Measurements from ENCODE around the gene IGSF9B. TPM values are rescaled to one million over a fixed set of nuclear protein-coding genes. Genes with fewer than 3 reads are reported as not detected.

Gene IGSF9B
- total RNA-seq, 4 donors from 2014 or later, result 6.5 to 106 (median 29.1) TPM

DNA sequence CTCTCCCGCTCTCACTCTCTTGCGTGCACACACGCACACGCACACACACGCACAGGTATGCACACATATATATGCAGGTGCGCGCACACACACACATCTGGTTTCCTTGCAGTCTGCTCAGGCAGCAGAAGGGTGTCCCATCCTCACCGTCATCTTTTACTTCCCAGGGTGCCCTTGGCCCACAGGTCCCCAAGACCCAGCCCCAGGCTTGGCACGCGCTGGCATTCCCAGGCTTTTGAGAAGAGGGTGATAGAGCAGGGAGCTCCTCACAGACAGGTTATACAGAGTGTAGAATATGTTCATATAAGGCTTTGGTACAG is 59.5 kb downstream of the IGSF9B start:
- intact Hi-C loops (cut with DNase I; ENCODE audit: low total_unique reads), result no loop called here
- H3K4me3 ChIP-seq, result no peak overlapping the region
- no peak overlapping the region for H3K27ac ChIP-seq
- H3K27me3 ChIP-seq, result no peaks in the 10 kb centered on the region
- H3K36me3 ChIP-seq, result no peaks in the 10 kb centered on the region
- DNase-seq, result no peak
- TF ChIP-seq CTCF (IDR thresholded peaks at IDR 0.05) (no peak), POLR2A (IDR thresholded peaks at IDR 0.05) (no peak)
- no peaks in the 10 kb centered on the region for H3K9me3 ChIP-seq
- no peaks in the 10 kb centered on the region for H3K4me1 ChIP-seq

GRCh38 chr11:133896642-133897330 is 60.0 kb downstream of the IGSF9B start:
- DNase-seq, result no peak
- no peaks in the 10 kb centered on the region for H3K27me3 ChIP-seq
- intact Hi-C loops (cut with DNase I; ENCODE audit: low total_unique reads), result no loop called here
- H3K27ac ChIP-seq, result no peak overlapping the region
- H3K9me3 ChIP-seq, result no peaks in the 10 kb centered on the region
- no peak for TF ChIP-seq POLR2A (IDR thresholded peaks at IDR 0.05)
- TF ChIP-seq CTCF (IDR thresholded peaks at IDR 0.05), result no peak
- no peak overlapping the region for H3K4me3 ChIP-seq
- no peaks in the 10 kb centered on the region for H3K4me1 ChIP-seq
- no peaks in the 10 kb centered on the region for H3K36me3 ChIP-seq

- no peak for DNase-seq
- H3K27me3 ChIP-seq, result no peaks in the 10 kb centered on the region
- H3K4me1 ChIP-seq, result no peaks in the 10 kb centered on the region
- intact Hi-C loops (cut with DNase I; ENCODE audit: low total_unique reads), result no loop called here
- H3K4me3 ChIP-seq, result no peak overlapping the region
- TF ChIP-seq CTCF (IDR thresholded peaks at IDR 0.05), result no peak
- no peak for TF ChIP-seq POLR2A (IDR thresholded peaks at IDR 0.05)
- no peaks in the 10 kb centered on the region for H3K36me3 ChIP-seq
- no peak overlapping the region for H3K27ac ChIP-seq
- no peaks in the 10 kb centered on the region for H3K9me3 ChIP-seq
These were observed 60.7 kb downstream of the IGSF9B start for GRCh38 chr11:133896028-133896427.

GRCh38 chr11:133895551-133895950 is 61.2 kb downstream of the IGSF9B start:
- intact Hi-C loops (cut with DNase I; ENCODE audit: low total_unique reads), result no loop called here
- Histone ChIP-seq H3K4me1 (no peaks in the 10 kb centered on the region), H3K9me3 (no peaks in the 10 kb centered on the region), H3K36me3 (no peaks in the 10 kb centered on the region), H3K27me3 (no peaks in the 10 kb centered on the region), H3K4me3 (no peak overlapping the region), H3K27ac (no peak overlapping the region)
- no peak for TF ChIP-seq CTCF (IDR thresholded peaks at IDR 0.05)
- no peak for TF ChIP-seq POLR2A (IDR thresholded peaks at IDR 0.05)
- no peak for DNase-seq

- no peaks in the 10 kb centered on the region for H3K4me1 ChIP-seq
- no peaks in the 10 kb centered on the region for H3K36me3 ChIP-seq
- H3K4me3 ChIP-seq, result no peak overlapping the region
- no peak for DNase-seq
- H3K27me3 ChIP-seq, result no peaks in the 10 kb centered on the region
- no peak for TF ChIP-seq CTCF (IDR thresholded peaks at IDR 0.05)
- no peak for TF ChIP-seq POLR2A (IDR thresholded peaks at IDR 0.05)
- intact Hi-C loops (cut with DNase I; ENCODE audit: low total_unique reads), result no loop called here
- H3K27ac ChIP-seq, result no peak overlapping the region
- H3K9me3 ChIP-seq, result no peaks in the 10 kb centered on the region
These were observed 61.7 kb downstream of the IGSF9B start for GRCh38 chr11:133895061-133895479.

Data from uterus (tissue), 4 donors.